HL-60/S4 treated with retinoic acid at 250 ng/mL for 4 days and 3 days (cell line): ENCODE measurements around the gene HNRNPR.

Experiments
- in situ Hi-C: fragments of 300-500 bp; cut with MboI; formaldehyde crosslinking; loops from 2 replicates; pipeline ENCODE4 v1.7.0; 2022; ENCODE audit warnings: low sequenced_read_pairs

HNRNPR gene

DNA sequence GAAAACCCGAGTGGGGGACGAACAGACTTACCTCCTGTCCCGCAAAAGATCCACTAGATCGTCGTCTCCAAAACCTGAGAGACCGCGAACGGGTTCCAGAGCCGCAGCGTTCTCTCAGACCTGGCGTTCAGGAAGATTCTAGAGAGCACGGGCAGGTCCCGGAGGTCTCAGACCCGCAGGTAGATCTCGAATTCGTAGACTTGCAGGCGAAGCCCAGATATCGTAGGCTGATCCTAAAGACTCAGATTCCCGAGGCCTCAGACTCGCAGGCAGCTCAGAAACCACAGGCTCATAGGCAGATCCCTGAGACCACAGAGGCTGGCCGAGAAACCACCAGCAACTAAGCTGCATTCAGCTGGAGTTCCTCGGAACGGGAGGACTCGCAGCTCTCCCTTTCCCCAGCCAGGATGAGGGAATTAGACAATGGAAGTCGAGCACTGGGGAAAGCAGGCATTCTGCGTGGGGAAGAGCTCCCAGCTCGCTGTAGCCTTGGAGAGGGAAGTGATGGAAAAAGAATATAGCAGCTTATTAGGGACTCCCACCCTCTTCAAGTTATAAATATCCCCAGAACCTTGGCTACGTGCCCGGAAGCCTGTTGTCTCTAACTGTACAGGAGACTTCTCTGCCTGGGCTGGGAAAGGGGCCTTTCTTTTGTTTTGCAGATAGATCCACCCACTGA is 25.4 kb upstream of the HNRNPR start, which contains the start of gene ZNF436:
Gene ZNF436 (minus strand): TSS at position 502 of the 679 bp plus-strand sequence. CDS start 1,831 bp downstream, outside the sequence.
- in situ Hi-C loops: no loop called here

- in situ Hi-C loops: no loop called here
These were observed 24.7 kb upstream of the HNRNPR start for GRCh38 chr1:23368562-23369334.

DNA sequence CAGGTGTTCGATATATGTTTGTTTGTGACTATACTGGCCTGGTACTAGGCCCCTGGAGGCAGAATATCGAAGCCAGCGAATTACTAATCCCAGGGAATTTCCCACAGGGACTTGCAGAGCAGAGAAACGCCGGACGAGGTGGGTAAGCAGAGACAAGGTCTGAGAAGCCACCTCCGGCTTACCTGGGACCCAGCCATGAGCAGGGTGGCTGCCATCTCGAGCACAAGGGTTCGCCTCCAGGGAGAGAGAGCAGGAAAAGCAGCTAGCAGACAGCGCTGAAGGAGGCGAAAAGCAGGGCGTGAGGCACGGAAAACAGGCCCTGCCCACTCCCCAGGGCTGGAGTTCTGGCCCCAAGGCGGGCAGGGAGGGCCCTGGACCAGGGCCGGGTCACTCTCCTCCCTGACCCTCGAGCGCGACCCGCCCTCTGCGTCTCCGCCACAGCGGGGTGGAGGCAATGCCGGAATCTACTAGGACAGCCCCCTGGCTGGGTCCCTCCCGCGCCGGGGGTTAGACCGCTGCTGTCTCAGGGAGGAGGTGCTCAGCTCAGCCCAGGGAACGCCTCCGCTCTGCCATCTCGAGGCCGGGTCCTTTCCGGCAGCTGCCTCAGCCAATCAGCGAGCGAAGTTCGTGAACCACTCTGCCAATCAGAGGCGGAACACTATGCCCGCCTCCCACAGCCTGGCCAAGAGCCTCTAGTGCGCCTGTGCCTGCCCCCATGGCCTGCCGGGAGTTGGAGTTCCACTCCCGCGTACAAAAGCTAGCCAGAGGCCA is 23.9 kb upstream of the HNRNPR start:
- in situ Hi-C loops: no loop called here

GRCh38 chr1:23367451-23367790 is 23.3 kb upstream of the HNRNPR start:
- in situ Hi-C loops: no loop called here

DNA sequence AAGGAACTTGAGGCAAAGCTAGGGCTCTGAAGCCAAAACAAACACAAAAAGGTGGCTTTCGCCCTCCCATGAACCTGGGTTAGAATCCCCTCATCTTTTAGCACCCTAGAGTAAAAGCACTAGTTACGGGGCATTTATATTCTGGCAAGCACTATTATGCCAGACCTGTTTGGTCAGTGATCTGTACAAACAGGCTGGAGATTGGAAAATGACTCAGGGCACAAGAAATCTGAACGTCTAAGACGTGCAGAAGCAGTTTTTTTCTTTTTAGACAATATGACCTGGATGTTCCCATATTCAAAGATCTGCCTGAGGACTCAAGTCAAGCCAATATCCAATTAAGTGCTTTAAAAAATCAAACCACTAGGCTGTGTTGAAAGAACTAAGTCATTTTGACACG is 22.5 kb upstream of the HNRNPR start:
- in situ Hi-C loops: no loop called here

GRCh38 chr1:23366146-23366545 is 22.1 kb upstream of the HNRNPR start:
- in situ Hi-C loops: no loop called here

DNA sequence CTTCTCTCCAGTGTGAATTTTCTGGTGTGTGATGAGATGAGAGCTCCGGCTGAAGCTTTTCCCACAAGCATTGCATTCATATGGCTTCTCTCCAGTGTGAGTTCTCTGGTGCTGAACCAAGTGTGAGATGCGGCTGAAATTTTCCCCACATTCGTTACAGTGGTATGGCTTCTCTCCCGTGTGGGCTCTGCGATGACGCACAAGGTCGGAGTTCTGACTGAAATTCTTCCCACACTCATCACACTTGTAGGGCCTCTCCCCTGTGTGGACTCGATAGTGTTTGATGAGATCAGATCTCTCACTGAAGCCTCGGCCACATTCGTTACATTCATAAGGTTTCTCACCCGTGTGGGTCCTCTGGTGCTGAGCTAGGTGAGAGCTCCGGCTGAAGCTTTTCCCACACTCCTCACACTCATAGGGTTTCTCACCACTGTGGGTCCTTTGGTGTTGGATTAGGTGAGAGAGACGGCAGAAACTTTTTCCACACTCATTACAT is 18.2 kb upstream of the HNRNPR start:
- in situ Hi-C loops: no loop called here

DNA sequence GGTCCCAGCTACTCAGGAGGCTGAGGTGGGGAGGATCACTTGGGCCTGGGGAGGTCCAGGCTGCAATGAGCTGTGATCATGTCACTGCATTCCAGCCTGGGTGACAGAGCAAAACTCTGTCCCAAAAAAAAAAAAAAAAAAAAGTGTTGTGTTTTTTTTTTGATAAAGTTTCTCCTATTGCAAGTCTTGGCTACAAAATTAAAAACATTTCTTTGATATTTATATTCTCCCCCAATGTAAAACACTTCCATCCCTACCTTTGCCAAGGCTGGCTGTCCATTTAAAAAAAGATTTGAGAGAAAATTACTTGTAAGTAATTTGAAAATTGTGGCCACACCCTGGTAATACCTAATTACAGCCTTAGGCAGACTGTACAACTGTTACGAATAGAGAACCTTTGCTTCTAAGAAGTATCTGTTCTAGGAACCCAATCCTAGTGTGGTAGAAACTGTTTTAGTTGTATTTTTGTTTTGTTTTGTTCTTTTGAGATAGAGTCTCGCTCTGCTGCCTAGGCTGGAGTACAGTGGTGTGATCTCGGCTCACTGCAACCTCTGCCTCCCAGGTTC is 14.3 kb upstream of the HNRNPR start:
- in situ Hi-C loops: no loop called here

DNA sequence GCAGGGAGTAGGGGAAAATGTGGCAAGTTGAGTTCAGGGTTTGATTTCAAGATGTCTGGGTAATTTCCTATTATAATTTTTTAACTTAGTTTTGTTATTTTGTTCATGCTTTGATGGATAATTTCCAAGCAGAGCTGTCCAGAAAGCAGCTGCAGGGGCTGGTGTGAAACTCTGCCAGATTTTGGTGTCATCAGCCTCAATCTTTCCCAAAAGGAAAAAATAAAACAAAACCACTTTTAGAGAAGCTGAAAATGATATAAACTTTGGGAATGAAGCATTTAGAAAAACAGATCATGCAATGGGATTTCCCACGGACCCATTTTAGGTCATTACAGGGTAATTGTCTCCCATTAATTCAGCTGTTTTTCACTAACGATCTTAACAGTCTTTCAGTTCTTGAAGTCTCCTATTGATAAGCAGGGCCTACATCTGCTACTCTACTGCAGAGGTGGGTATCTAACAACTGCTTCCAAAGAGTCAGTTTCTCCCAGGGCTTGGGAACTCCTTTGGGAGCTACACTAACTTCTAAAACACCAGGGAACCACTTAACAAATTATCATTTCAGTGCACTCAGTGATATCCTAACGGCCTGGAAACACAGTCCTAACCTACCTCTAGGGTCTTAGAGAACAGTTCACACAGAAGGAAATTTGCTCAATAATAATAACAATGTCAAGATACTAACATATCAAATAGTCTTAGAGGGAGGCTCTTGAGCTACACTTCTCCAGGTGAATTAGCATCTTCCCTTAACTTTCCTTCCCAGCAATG is 13.2 kb upstream of the HNRNPR start:
- in situ Hi-C loops: no loop called here

DNA sequence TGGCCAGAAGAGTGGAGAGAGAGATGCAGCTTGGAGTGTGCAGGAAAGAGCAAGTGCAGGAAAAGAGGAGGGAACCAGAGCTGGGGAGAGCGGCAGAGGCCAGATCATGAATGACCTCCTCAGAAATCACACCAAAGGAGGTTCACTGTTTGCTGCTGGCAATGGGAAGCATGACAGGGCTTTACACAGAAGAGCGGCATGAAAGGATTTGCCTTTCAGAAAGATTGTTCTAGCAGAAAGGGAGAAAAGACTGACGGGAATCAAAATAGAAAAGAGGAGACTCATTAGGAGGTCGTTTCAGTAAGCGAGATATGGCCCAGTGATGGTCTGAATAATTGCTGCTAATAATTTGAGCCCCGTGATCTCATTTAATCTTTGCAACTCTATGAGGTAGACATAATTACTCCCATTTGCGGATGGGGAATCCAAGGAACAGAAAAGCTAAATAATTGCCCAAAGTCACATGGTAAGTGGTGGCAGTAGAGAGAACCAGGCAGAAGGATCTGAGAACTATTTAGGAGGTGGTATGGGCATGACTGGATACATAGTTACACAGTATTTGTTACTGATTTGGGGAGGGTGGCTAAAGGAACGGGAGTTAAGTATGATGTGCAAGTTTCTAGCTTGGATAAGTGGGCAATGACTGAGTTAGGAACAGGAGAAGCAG is 12.5 kb upstream of the HNRNPR start:
- in situ Hi-C loops: no loop called here

DNA sequence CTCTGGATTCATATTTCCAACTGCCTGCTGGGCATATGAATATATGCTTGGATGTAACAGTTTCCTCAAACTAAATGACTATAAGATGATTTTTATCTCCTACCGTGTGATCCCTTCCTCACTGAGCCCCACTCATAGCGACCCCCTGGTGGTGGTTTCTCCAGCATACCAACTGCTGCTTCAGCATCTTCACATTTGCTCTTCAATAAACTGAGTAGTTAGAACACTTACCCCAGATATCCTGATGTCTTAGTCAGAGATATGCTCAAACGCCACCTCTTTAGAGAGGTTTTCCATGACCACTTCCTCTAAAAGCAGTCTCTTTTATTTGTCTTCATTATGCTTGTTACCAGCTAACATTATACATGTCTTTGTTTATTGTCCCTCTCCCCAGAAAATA is 10.2 kb upstream of the HNRNPR start:
- in situ Hi-C loops: no loop called here

DNA sequence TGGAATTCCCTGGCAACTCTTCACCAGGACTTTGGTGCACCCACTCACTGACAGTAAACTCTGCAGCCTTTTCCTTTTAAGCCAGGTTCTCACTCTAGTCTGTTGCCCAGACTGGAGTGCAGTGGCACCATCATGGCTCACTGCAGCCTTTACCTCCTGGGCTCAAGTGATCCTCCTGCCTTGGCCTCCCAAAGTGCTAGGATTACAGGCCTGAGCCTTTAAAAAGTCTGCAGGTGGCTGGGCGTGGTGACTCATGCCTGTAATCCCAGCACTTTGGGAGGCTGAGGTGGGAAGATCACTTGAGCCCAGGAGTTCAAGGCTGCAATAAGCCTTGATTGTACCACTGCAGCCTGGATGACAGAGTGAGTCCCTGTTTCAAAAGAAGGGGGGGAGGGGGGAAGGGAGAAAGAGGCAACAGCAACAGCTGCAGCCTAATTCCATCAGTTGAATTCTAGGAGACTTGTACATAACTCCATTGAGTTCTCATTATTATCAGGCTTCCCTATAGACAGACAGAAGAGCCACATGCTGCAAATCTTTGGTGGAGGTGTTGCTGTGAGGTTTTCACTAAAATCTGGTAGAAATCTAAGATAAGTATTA is 8.1 kb upstream of the HNRNPR start:
- in situ Hi-C loops: no loop called here

GRCh38 chr1:23345920-23346319 is 1.8 kb upstream of the HNRNPR start:
- in situ Hi-C loops: no loop called here

GRCh38 chr1:23344987-23345472 is 946 bp upstream of the HNRNPR start:
- in situ Hi-C loops: no loop called here

DNA sequence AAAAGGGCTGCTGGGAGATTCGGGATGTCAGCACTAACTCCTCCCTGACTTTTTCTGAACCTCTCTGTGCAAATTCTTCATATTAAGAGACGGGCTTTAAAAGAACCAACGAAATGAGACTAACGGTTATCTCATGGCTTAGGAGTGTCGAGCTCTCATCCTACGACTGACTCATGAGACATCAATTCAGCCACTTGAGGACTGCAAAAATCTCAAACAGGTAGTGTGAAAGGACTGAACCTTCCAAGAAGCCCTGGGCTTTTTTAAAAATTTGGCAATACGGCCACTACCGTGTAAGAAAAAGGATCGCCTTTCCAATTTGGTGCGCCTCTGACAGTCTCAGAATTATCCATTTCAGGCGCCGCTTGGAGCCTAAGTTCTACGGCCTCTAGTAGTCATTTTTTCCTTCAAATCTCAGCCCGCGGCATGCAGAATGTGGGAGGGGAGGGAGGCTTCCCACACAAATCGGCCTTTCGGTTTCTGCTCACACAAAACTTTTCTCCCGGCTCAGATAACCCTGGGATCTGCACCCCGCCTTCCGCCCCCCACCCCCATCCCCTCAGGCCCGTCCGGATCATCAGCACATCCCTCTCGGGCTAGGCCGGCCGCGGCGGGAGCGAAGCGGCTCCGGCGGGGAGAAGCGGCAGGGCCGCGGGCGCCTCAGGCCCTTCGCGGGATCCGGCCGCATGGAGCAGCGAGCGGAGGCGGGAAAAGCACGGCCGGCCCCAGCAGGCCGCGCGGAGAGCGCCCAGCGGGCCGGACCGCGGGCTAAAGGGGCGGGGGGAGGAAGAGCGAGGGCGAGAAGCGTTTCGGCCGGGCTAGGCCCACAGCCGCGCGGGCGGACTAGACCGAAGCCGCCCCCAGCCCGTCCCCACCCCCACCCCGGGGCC is 618 bp downstream of the HNRNPR start:
- in situ Hi-C loops: no loop called here

DNA sequence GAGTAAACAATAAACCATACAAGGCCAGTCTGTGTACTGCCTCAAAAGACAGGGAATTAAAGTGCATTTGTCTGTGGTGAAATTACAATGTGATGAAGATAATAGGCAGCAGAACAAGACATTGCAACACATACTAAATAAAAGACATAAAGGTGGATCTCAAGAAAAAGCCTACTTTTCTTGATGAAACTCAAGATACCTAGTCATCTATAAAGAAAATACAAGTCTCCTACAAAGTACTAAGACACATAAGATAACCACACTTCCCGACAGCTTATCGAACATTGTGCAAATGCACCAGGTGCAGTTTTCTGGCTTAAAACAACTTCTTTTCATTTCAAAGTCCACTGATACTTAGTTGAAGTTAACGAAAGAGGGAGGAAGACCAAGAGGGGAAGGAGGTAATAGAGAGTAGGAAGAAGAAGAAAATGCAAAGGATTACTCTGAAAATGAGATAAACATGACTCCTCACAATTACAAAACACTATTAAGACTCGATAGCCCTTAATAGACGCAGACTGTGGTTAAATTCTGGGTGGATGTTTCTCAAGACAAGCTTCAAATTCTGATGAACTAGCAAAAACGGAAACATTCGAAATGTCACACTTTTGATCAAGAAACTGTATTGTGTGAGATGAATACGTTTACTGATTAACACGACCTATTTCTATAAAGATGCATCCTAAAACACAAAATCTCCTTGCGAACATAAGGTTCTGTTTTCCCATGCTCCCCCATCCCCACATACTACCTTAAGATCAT is 2.0 kb downstream of the HNRNPR start:
- in situ Hi-C loops: no loop called here

DNA sequence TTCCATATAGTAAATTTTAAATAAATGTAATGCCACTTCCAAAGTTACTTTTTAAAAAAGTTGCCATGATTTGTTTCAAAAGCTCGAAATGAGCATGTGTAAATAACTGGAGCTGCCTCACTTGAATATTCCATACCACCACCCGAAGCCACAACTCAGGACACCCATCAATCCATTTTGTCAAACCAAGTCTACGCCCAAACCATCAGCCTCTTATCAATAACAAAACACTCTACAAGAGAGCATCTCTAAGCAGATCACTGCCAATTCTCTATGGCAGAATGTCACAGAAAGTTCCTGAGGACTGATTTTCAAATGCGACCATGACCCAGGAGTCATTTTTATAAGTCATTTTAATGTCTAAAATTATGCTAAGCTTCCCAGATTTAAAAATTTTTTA is 4.5 kb downstream of the HNRNPR start:
- in situ Hi-C loops: no loop called here

- in situ Hi-C loops: no loop called here
These were observed 6.2 kb downstream of the HNRNPR start for GRCh38 chr1:23337869-23338268.
